Stimulated activated naive CD8-positive, alpha-beta T cell treated with anti-CD3 and anti-CD28 coated beads, Interleukin-15, Interleukin-2, amounts not matched to agents 100 U/mL and 50 U/mL, for 24 hours (primary cell): ENCODE data around the gene SMAD2.
"Not testable (repeated sequence)": the region's sequence is repeated elsewhere in the genome, so short reads cannot be mapped to it uniquely, and the experiment has no call there.

ENCODE experiments used
- ATAC-seq: fragments of 150-1000 bp; cut with Tn5 transposase; one replicate; pipeline ENCODE4 v1.10.0; 2021
- DNase-seq: peaks from one replicate; pipeline ENCODE4 v3.0.0; 2021

Gene SMAD2

DNA sequence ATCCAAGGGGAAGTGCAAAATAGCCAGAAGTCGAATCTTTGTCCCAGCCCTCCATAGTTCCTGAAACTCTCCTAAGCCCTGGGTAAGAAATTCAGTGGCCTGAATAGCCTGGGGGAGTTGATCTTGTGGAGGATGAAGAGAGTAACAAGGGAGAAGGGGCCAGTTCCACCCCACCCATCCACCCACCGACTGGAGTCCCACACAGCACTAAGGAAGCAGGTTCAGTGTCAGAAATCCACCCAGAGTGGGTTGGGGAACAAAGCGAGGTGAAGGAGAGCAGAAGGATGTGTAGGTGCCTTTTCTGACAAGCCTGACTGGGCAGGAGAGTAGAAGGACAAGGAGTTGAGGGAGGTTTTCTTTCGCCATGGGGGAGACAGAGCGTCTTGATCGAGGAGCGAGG lies 136.8 kb downstream of the SMAD2 start:
- no peak for DNase-seq
- ATAC-seq = no peak

DNA sequence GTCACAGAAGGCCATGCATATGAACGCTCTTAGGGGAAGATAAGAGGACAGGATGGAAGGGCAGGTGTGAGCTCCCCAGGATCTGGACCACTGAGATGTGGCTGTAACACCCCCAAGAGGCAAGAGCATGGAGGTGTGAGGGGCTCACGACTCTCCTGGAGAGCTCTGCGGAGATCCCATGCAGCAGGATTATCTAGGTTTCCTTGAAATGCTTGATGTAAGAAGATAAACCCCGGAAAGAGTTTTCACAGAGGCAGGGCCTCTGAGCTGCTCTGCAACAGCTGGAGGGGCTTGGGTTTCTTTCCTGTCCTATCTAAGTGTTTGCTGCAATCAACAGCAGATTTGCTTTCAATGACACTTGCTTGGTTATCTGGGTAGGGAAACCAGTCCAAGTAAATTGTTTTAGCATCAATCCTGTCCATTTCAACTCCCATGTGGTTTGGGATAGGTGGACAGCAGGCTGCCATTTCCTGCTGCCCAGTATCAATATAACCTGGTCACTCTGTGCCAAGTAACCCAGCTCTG lies 138.9 kb downstream of the SMAD2 start:
- no peak for ATAC-seq
- no peak for DNase-seq

DNA sequence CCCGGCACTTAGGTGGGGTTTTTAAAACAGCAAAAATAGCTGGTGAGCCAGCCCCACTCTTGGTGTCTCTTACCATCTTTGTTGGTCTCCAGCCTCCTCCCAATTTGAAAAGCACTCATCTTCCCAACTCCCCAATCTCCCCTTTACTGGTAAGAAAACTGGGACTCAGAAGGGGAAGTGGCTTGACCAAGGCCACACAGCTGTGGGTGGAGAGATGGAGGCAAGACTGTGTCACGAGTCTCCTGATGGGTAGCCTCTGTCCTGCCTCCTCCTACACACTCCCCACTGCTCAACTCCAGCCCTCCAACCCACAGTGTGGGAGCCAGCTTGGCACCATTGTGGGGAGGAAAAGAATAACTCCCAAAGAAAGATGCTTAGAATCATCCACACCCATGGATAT lies 140.4 kb downstream of the SMAD2 start:
- no peak for ATAC-seq
- DNase-seq = no peak

GRCh38 chr18:47788621-47789020 lies 141.8 kb downstream of the SMAD2 start:
- no peak for ATAC-seq
- DNase-seq = no peak

DNA sequence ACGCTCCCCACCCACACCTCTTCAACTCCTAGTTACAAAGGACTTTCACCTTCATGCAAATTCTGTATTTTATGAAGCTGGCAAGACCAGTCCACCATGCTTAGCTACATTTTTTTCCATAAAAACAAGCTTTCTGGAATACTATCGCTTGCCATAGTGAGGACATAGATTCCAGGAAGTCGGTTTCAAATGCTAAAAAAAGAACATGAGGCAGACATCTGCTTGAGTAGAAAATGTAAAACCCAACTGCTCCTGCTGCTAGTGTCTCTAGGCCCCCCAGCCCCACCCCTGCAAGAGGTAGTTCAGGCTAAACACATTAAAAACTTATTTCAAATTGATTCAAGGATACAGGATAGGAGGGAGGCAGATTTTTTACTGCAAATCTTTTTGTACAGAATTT lies 148.9 kb downstream of the SMAD2 start:
- no peak for DNase-seq
- ATAC-seq = no peak

- DNase-seq = no peak
- no peak for ATAC-seq
These were observed 150.3 kb downstream of the SMAD2 start for GRCh38 chr18:47780011-47780725.

GRCh38 chr18:47779381-47779780 lies 151.1 kb downstream of the SMAD2 start:
- ATAC-seq = no peak
- DNase-seq = no peak

DNA sequence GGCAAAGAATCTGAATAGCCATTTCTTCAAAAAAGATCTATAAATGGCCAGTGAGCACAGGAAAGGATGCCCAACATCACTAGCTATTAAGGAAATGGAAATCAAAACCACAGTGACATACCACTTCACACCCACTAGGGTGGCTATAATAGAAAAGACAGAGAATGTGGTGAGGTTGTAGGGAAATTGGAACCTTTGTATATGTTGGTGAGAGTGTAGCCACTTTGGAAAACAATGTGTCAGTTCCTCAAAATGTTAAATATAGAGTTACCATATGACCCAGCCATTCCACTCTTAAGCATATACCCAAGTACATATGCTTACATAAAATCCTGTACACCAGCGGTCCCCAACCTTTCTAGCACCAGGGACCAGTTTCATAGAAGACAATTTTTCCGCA lies 152.8 kb downstream of the SMAD2 start:
- no peak for DNase-seq
- ATAC-seq = peak; percentile 78

DNA sequence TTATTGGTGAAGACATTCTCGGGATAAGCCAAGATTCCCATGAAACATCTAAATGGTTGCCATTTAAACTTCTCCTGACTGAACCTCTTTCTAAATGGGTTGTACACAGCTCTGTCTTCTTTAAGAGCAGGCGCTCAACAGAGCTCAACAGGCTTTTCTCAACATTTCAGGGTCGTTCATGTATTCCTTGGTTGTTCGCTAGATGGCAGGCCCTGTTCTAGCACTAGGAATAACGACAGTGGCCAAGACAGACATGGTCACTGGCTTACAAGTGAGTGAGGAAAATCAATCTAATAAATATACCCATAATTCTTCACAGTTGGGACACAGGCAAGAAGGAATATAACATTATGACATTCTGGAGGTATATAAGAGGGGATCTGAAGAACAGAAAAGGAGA lies 154.5 kb downstream of the SMAD2 start:
- DNase-seq (no peak), ATAC-seq (no peak)

- no peak for DNase-seq
- no peak for ATAC-seq
These were observed 156.5 kb downstream of the SMAD2 start for GRCh38 chr18:47773931-47774330.

DNA sequence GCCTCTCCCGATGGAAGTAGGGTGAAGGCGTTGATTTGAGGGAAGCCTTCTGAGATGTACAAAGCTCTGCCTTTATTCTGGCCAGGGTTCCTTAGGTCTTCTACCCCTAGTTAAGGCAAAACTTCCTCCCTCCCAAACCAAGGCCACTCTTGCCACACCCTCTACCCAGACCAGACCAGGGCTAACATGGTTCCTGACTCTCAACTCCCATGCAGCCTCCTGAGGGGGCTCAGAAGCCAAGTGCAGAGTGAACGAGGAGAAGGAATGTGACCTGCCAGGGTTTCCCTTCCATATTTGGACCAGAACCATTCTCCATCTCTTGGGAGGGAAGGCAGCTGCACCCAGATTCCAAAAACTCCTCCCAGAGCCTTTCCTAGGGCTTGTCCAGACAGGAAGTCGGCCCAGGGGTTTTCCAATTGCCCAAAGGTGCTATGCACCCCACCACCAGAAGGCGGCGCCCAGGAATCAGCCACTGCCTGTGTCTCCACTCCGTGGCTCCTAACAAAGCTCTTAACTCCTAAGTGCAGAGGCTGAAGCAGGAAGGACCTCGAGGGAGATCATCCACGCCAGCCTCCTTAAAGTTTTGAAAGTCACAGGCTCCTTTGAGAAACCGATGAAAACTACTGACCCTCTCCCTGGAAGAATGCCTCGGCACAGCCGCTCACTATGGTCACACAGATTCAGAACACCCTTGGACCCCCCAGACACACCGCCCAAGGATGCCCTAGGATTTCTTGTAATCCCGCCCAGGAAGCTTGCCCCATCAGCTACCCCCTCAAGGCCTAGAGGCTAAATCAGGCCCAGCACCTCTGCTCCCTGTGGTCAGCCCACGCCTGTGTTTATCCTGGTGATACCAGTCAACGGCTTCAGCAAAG lies 157.8 kb downstream of the SMAD2 start:
- DNase-seq (peak; percentile 78), ATAC-seq (peak; percentile 56)

DNA sequence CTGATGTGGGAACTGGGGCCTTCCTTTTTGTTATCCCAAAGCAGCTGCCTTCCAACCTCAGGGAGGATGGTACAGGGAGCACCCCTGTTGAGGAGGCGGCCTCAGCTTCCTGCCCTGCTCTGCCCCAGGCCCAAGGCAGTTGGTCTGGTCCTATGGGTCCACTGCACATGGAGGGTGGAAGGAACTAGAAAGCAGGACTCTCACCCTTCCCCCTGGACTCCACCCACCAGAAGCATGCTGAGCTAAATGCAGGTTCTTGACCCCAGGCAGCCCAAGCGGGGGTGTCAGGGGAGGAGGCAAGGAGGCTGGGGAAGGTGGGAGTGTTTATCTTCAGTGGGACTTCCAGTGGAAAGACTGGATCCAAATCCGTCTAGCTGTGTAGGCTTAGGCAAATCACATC lies 158.5 kb downstream of the SMAD2 start:
- no peak for ATAC-seq

GRCh38 chr18:47767699-47768098 lies 162.8 kb downstream of the SMAD2 start:
- DNase-seq (no peak), ATAC-seq (no peak)

More for the DNA sequence above, 158.5 kb downstream of the SMAD2 start:
- no peak for DNase-seq

DNA sequence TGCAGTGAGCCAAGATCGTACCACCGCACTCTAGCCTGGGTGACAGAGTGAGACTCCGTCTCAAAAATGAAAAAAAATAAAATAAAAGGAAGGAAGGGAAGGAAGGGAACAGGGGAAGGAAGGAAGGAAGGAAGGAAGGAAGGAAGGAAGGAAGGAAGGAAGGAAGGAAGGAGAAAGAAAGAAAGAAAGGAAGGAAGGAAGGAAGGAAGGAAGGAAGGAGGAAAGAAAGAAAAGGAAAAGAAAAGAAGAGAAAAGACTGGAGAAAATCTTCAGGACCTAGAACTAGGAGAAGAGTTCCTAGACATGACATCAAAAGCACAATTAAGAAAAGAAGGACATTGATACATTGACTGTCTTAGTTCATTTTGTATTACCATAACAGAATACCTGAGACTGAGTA lies 163.3 kb downstream of the SMAD2 start:
- ATAC-seq, DNase-seq: not testable (repeated sequence)
